Measurements from ENCODE around the gene DLG3. TPM values are rescaled to one million over a fixed set of nuclear protein-coding genes. Genes with fewer than 3 reads are reported as not detected.
A peak's percentile ranks its signal among the peaks of the same experiment; 100 is the strongest.
"Not testable (repeated sequence)": the region's sequence is repeated elsewhere in the genome, so short reads cannot be mapped to it uniquely, and the experiment has no call there.

Gene DLG3
- total RNA-seq (2013), result 0.10 TPM
- polyA plus RNA-seq (under 1 TPM in 2 of 3 donors, not detected in 1; 0.12 to 0.17 TPM), polyA minus RNA-seq (not detected in 2 replicates), total RNA-seq (0 to 15.3 (median 0.13) reads per million in 11 experiments)

- peak within 1 kb of the TSS in 1 of 2 donors; percentile 75 for H3K4me3 Mint-ChIP-seq
- H3K36me3 Mint-ChIP-seq, result no peaks in the 10 kb centered on the region
- no peaks in the 10 kb centered on the region for H3K79me2 ChIP-seq (ENCODE audit: insufficient read depth, low read length)
- WGBS (ENCODE audit: insufficient coverage), result 4% methylated on average over 14 of the region's 21 CpGs
- no peak within 1 kb of the TSS for H3K4me2 ChIP-seq (replicated peaks; ENCODE audit: extremely low read depth, low read length, poor library complexity, severe bottlenecking)
- H3K4me1 ChIP-seq (ENCODE audit: control insufficient read depth in 1 of 2, insufficient read depth in 2 of 2, low read length in 2 of 2), result no peaks in the 10 kb centered on the region
- no peaks in the 10 kb centered on the region for H3K36me3 ChIP-seq (replicated peaks in 1 of 2; ENCODE audit: control insufficient read depth in 1 of 2, insufficient read depth in 2 of 2, low read length in 2 of 2)
- H3K4me3 ChIP-seq (replicated peaks in 1 of 3; ENCODE audit: low read depth in 2 of 3, low read length in 3 of 3), result no peak within 1 kb of the TSS
- no peaks in the 10 kb centered on the region for H3K9me3 ChIP-seq (replicated peaks in 1 of 2; ENCODE audit: control insufficient read depth in 1 of 2, insufficient read depth in 1 of 2, low read length in 2 of 2)
- H3K27ac Mint-ChIP-seq, result no peak within 1 kb of the TSS
- peaks cover 11 to 51% of the 10 kb centered on the region in 2 donors for H3K27me3 ChIP-seq (ENCODE audit: control insufficient read depth in 2 of 2, insufficient read depth in 2 of 2, low read length in 2 of 2)
- H3K27ac ChIP-seq (ENCODE audit: low read depth in 1 of 2, low read length in 2 of 2), result no peak within 1 kb of the TSS
- TF ChIP-seq, protein P1, sequence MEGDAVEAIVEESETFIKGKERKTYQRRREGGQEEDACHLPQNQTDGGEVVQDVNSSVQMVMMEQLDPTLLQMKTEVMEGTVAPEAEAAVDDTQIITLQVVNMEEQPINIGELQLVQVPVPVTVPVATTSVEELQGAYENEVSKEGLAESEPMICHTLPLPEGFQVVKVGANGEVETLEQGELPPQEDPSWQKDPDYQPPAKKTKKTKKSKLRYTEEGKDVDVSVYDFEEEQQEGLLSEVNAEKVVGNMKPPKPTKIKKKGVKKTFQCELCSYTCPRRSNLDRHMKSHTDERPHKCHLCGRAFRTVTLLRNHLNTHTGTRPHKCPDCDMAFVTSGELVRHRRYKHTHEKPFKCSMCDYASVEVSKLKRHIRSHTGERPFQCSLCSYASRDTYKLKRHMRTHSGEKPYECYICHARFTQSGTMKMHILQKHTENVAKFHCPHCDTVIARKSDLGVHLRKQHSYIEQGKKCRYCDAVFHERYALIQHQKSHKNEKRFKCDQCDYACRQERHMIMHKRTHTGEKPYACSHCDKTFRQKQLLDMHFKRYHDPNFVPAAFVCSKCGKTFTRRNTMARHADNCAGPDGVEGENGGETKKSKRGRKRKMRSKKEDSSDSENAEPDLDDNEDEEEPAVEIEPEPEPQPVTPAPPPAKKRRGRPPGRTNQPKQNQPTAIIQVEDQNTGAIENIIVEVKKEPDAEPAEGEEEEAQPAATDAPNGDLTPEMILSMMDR (IDR thresholded peaks at IDR 0.05), result no peak
- H4K20me1 ChIP-seq (ENCODE audit: insufficient read depth, low read length), result no peaks in the 10 kb centered on the region
- peaks cover 46 to 72% (median 56%) of the 10 kb centered on the region in 3 donors for H3K27me3 Mint-ChIP-seq (ENCODE audit: low read depth in 3 of 3)
- intact Hi-C loops (cut with micrococcal nuclease), result no loop called here
- no peak for DNase-seq
- no peak within 1 kb of the TSS for H2AFZ ChIP-seq (ENCODE audit: insufficient read depth, low read depth, low read length, poor library complexity, severe bottlenecking)
- peaks cover 3% of the 10 kb centered on the region for H3K4me1 Mint-ChIP-seq
- no peak within 1 kb of the TSS for H3K9ac ChIP-seq (ENCODE audit: insufficient read depth, low read length, poor library complexity, severe bottlenecking)
- peaks cover 0 to 5% (median 0%) of the 10 kb centered on the region in 7 donors for H3K9me3 Mint-ChIP-seq
Measured at GRCh38 chrX:70444326-70444945, at the start of gene DLG3. DLG3 (plus strand) TSS chrX:70444835; CDS start chrX:70445202, 367 bp downstream.

DNA sequence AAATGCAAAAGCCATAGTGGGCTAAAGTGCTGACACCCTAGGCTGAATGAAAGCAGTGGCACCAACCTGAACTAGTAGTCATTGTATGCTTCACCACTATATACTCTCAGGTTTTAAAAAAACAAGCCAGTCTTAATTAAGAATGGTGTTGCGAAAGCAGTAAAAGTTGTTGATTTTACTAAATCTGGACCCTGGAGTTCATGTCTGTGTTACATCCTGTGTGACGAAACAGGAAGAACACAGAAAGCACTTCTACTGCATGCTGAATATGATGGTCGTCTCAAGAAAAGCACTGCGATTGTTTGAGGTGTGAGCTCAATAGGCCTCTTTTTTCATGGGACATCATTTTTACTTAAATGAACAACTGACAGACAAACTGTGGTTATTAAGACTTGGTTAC, 45.7 kb upstream of the DLG3 start:
- Mint-ChIP-seq H3K27me3 (ENCODE audit: low read depth in 3 of 3) (no peaks in the 10 kb centered on the region), H3K4me1 (peaks cover 4% of the 10 kb centered on the region), H3K36me3 (peaks cover 14 to 25% of the 10 kb centered on the region in 2 donors), H3K27ac (peak overlapping the region in 5 of 7 donors; percentile 3 to 93 (median 26)), H3K9me3 (peaks cover 0 to 4% (median 0%) of the 10 kb centered on the region in 7 donors), H3K4me3 (peak overlapping the region; percentile 16 to 70)
- no CpG with 5 or more reads among the region's 4 CpGs for WGBS (ENCODE audit: insufficient coverage)
- Histone ChIP-seq H3K4me3 (replicated peaks in 1 of 3; ENCODE audit: low read depth in 2 of 3, low read length in 3 of 3) (peak overlapping the region in 2 of 3 experiments; percentile 25 to 50), H3K4me2 (replicated peaks; ENCODE audit: extremely low read depth, low read length, poor library complexity, severe bottlenecking) (peak overlapping the region; percentile 36), H3K79me2 (ENCODE audit: insufficient read depth, low read length) (no peaks in the 10 kb centered on the region), H3K27ac (ENCODE audit: low read depth in 1 of 2, low read length in 2 of 2) (peak overlapping the region in 1 of 2 donors; percentile 70), H4K20me1 (ENCODE audit: insufficient read depth, low read length) (no peaks in the 10 kb centered on the region), H3K9me3 (replicated peaks in 1 of 2; ENCODE audit: control insufficient read depth in 1 of 2, insufficient read depth in 1 of 2, low read length in 2 of 2) (no peaks in the 10 kb centered on the region), H3K9ac (ENCODE audit: insufficient read depth, low read length, poor library complexity, severe bottlenecking) (no peak overlapping the region), H3K27me3 (ENCODE audit: control insufficient read depth in 2 of 2, insufficient read depth in 2 of 2, low read length in 2 of 2) (no peaks in the 10 kb centered on the region), H3K4me1 (ENCODE audit: control insufficient read depth in 1 of 2, insufficient read depth in 2 of 2, low read length in 2 of 2) (peaks cover 7% of the 10 kb centered on the region in 2 donors), H3K36me3 (replicated peaks in 1 of 2; ENCODE audit: control insufficient read depth in 1 of 2, insufficient read depth in 2 of 2, low read length in 2 of 2) (peaks cover 4 to 33% of the 10 kb centered on the region in 2 donors), H2AFZ (ENCODE audit: insufficient read depth, low read depth, low read length, poor library complexity, severe bottlenecking) (peak overlapping the region; percentile 45)
- TF ChIP-seq, protein P1 (IDR thresholded peaks at IDR 0.05), result no peak
- intact Hi-C loops (cut with micrococcal nuclease), result no loop called here
- DNase-seq, result peak; percentile 23 to 30 (median 26)

DNA sequence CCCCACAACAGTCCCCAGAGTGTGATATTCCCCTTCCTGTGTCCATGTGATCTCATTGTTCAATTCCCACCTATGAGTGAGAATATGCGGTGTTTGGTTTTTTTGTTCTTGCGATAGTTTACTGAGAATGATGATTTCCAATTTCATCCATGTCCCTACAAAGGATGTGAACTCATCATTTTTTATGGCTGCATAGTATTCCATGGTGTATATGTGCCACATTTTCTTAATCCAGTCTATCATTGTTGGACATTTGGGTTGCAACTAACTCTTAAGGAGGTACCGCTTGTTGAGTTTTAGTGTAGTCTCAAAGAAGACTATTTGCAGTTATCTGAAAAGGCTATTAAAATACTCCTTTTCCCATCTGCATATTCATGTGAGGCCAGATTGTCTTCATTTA, 44.5 kb upstream of the DLG3 start:
- not testable (repeated sequence) for DNase-seq, H3K27ac Mint-ChIP-seq
- peaks cover 21 to 26% of the 10 kb centered on the region in 2 donors for H3K36me3 Mint-ChIP-seq

More for the DNA sequence above, 44.5 kb upstream of the DLG3 start:
- H3K9me3 Mint-ChIP-seq; H2AFZ ChIP-seq (ENCODE audit: insufficient read depth, low read depth, low read length, poor library complexity, severe bottlenecking); H3K4me2 ChIP-seq (replicated peaks; ENCODE audit: extremely low read depth, low read length, poor library complexity, severe bottlenecking); H3K4me1 ChIP-seq (ENCODE audit: control insufficient read depth in 1 of 2, insufficient read depth in 2 of 2, low read length in 2 of 2); intact Hi-C loops (cut with micrococcal nuclease); H3K9me3 ChIP-seq (replicated peaks in 1 of 2; ENCODE audit: control insufficient read depth in 1 of 2, insufficient read depth in 1 of 2, low read length in 2 of 2); H3K79me2 ChIP-seq (ENCODE audit: insufficient read depth, low read length); H4K20me1 ChIP-seq (ENCODE audit: insufficient read depth, low read length); H3K27me3 Mint-ChIP-seq (ENCODE audit: low read depth in 3 of 3); H3K4me3 Mint-ChIP-seq; H3K9ac ChIP-seq (ENCODE audit: insufficient read depth, low read length, poor library complexity, severe bottlenecking); H3K27me3 ChIP-seq (ENCODE audit: control insufficient read depth in 2 of 2, insufficient read depth in 2 of 2, low read length in 2 of 2); H3K4me3 ChIP-seq (replicated peaks in 1 of 3; ENCODE audit: low read depth in 2 of 3, low read length in 3 of 3); H3K4me1 Mint-ChIP-seq; H3K27ac ChIP-seq (ENCODE audit: low read depth in 1 of 2, low read length in 2 of 2): not testable (repeated sequence)
- WGBS (ENCODE audit: insufficient coverage), result no CpG with 5 or more reads among the region's 3 CpGs
- H3K36me3 ChIP-seq (replicated peaks in 1 of 2; ENCODE audit: control insufficient read depth in 1 of 2, insufficient read depth in 2 of 2, low read length in 2 of 2), result peaks cover 10 to 46% of the 10 kb centered on the region in 2 donors

Data from CD14-positive monocyte (primary cell).